ENCODE measurements around the gene AP1G1.

DNA sequence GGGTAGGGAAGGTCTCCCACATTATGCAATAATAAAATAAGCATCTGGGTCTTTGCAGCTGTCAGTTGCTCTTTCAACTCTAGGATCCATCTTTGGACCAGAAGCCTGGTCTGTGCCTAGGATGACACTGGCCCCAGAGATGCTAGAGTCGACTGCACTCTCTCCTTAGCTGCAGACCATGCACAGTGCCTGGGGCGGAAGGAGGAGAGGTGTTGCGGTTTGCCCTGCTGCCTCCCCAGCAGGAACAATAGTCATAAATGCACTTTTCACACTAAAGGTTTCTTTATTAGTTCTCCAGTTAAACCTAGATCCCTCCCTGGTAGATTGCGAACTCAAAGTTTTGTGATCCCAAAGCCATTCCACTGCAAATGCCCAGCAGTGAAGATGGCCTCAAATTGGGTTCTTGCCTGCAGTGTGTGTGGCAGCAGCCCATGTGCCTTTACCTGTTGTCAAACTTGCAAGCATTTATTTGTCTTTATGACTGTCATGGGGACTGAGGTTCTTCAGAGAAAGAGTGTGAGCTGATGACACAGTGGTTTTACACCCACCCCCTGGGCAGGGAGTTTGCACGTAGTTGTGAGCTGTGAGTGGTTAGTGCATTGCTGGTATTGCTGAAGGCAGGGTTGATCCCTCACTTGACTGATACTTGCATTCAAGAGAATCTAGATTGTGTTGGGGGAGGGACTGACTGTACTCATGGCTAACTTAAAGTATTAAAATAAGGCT lies 47.5 kb upstream of the AP1G1 start:
- TF ChIP-seq, protein P1, sequence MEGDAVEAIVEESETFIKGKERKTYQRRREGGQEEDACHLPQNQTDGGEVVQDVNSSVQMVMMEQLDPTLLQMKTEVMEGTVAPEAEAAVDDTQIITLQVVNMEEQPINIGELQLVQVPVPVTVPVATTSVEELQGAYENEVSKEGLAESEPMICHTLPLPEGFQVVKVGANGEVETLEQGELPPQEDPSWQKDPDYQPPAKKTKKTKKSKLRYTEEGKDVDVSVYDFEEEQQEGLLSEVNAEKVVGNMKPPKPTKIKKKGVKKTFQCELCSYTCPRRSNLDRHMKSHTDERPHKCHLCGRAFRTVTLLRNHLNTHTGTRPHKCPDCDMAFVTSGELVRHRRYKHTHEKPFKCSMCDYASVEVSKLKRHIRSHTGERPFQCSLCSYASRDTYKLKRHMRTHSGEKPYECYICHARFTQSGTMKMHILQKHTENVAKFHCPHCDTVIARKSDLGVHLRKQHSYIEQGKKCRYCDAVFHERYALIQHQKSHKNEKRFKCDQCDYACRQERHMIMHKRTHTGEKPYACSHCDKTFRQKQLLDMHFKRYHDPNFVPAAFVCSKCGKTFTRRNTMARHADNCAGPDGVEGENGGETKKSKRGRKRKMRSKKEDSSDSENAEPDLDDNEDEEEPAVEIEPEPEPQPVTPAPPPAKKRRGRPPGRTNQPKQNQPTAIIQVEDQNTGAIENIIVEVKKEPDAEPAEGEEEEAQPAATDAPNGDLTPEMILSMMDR (IDR thresholded peaks at IDR 0.05): no peak
- TF ChIP-seq POLR2A (IDR thresholded peaks at IDR 0.05): no peak
- TF ChIP-seq POLR2AphosphoS5 (IDR thresholded peaks at IDR 0.05): no peak

All from breast epithelium (tissue), 3 donors.